Lung (tissue), 12 donors: ENCODE measurements around the gene ZNF827. TPM values are rescaled to one million over a fixed set of nuclear protein-coding genes. Genes with fewer than 3 reads are reported as not detected.
A peak's percentile ranks its signal among the peaks of the same experiment; 100 is the strongest.

Source experiments
- ATAC-seq: fragments of 200-7000 bp; cut with Tn5 transposase; one replicate; pipeline ENCODE4 v1.9.1; 2020; ENCODE audit warnings: moderate number of reproducible peaks; ENCODE audit not compliant: insufficient read depth, low FRiP score
- DNase-seq, 3 donors: peaks; one replicate each; pipeline ENCODE4 v3.0.0-alpha.2; 2013 to 2017
- H3K27ac ChIP-seq, 2 donors: one replicate each; pipeline ENCODE4 v1.5.1; 2013; ENCODE audit warnings: mild to moderate bottlenecking in 2 of 2, moderate library complexity in 2 of 2, control low read depth in 1 of 2, inconsistent platforms in 1 of 2, low read depth in 1 of 2, low read length in 1 of 2
- H3K27me3 ChIP-seq, 3 donors: one replicate each; pipeline ENCODE4 v1.5.1; 2013; ENCODE audit warnings: low read length in 2 of 3; ENCODE audit not compliant: control insufficient read depth in 3 of 3, insufficient read depth in 3 of 3
- H3K36me3 ChIP-seq, 4 donors: one replicate each; pipeline ENCODE4 v1.5.1; 2013; ENCODE audit warnings: low read length in 4 of 4, mild to moderate bottlenecking in 1 of 4, moderate library complexity in 1 of 4; ENCODE audit not compliant: control insufficient read depth in 4 of 4, insufficient read depth in 4 of 4
- H3K4me1 ChIP-seq, 5 donors: one replicate each; pipeline ENCODE4 v1.5.1; 2013; ENCODE audit warnings: low read length in 5 of 5, mild to moderate bottlenecking in 2 of 5, moderate library complexity in 1 of 5; ENCODE audit not compliant: control insufficient read depth in 5 of 5, insufficient read depth in 5 of 5
- H3K4me3 ChIP-seq: one replicate; pipeline ENCODE4 v1.5.1; 2013; ENCODE audit warnings: mild to moderate bottlenecking, control low read depth, moderate library complexity
- H3K9ac ChIP-seq, 2 donors: one replicate each; pipeline ENCODE4 v1.5.1; 2013; ENCODE audit warnings: low read length in 2 of 2, control low read depth in 1 of 2; ENCODE audit not compliant: insufficient read depth in 1 of 2
- H3K9me3 ChIP-seq, 4 donors: one replicate each; pipeline ENCODE4 v1.5.1; 2013; ENCODE audit warnings: low read length in 3 of 4, mild to moderate bottlenecking in 1 of 4, moderate library complexity in 1 of 4; ENCODE audit not compliant: control insufficient read depth in 4 of 4, insufficient read depth in 3 of 4
- CTCF ChIP-seq: IDR thresholded peaks from 2 replicates; pipeline ENCODE4 v1.5.1; 2012; ENCODE audit warnings: mild to moderate bottlenecking; ENCODE audit errors: control extremely low read depth, extremely low read depth
- whole genome bisulfite sequencing, 2 donors: extraction: QIAGEN DNeasy Blood & Tissue Kit; methylation state at CpG; one replicate each; pipeline ENCODE4 v1.1.7; 2013; 5-methylcytosine and 5-hydroxymethylcytosine counted together
- polyA plus RNA-seq, 2 donors: library from polyadenylated mRNA; stranded (reverse); fragments of 200-250 nt; gene quantifications; one replicate each; pipeline ENCODE4 v1.2.1, GENCODE V29; 2013
- total RNA-seq, 2 donors: library from RNA; depleted of rRNA in 1 of 2; stranded (reverse); fragments of >200 nt in 1 of 2; gene quantifications; one replicate each; pipeline ENCODE4 v1.2.1, GENCODE V29; 2014 to 2021
- donor health status: control.
- donor health status: control.
- donor health status: Bipolar disorder and iron deficiency.
- donor health status: healthy.
- donor health status: DM: yes; HTN: yes; CAD: no.

The ZNF827 gene
- total and polyA plus RNA-seq, 4 donors, result 2.7 to 27.4 (median 8.2) TPM

- TF ChIP-seq CTCF, result no peak
- ATAC-seq (no peak), DNase-seq (no peak)
- Histone ChIP-seq H3K4me3 (no peak overlapping the region), H3K9me3 (no peaks in the 10 kb centered on the region), H3K4me1 (peaks cover 0 to 7% (median 0%) of the 10 kb centered on the region in 5 donors), H3K27me3 (no peaks in the 10 kb centered on the region), H3K9ac (no peak overlapping the region), H3K27ac (no peak overlapping the region), H3K36me3 (no peaks in the 10 kb centered on the region)
- WGBS, 2 donors, result 64 to 79% methylated on average over 3 of the region's 3 CpGs
Observed at GRCh38 chr4:145979160-145979559, 40.5 kb upstream of the ZNF827 start.

- TF ChIP-seq CTCF, result no peak
- peaks cover 0 to 7% (median 0%) of the 10 kb centered on the region in 5 donors for H3K4me1 ChIP-seq
- no peak overlapping the region for H3K4me3 ChIP-seq
- H3K36me3 ChIP-seq, result no peaks in the 10 kb centered on the region
- H3K27ac ChIP-seq, result no peak overlapping the region
- H3K9me3 ChIP-seq, result no peaks in the 10 kb centered on the region
- H3K27me3 ChIP-seq, result no peaks in the 10 kb centered on the region
- DNase-seq, result no peak
- H3K9ac ChIP-seq, result no peak overlapping the region
- WGBS, 2 donors, result 90 to 93% methylated on average over 4 of the region's 4 CpGs
- no peak for ATAC-seq
Observed at GRCh38 chr4:145976680-145977079, 38.1 kb upstream of the ZNF827 start.

GRCh38 chr4:145960012-145960411, 21.4 kb upstream of the ZNF827 start:
- Histone ChIP-seq H3K4me3 (no peak overlapping the region), H3K9ac (no peak overlapping the region), H3K27ac (no peak overlapping the region), H3K27me3 (no peaks in the 10 kb centered on the region), H3K9me3 (peaks cover 0 to 3% (median 0%) of the 10 kb centered on the region in 4 donors), H3K36me3 (no peaks in the 10 kb centered on the region), H3K4me1 (no peaks in the 10 kb centered on the region)
- 87 to 93% methylated on average over 2 of the region's 2 CpGs for WGBS, 2 donors
- no peak for ATAC-seq
- no peak for TF ChIP-seq CTCF
- DNase-seq, result no peak

GRCh38 chr4:145957302-145957701, 18.7 kb upstream of the ZNF827 start:
- peak in 1 of 3 donors; percentile 1 for DNase-seq

More at GRCh38 chr4:145957302-145957701, 18.7 kb upstream of the ZNF827 start:
- H3K27ac ChIP-seq, result no peak overlapping the region
- ATAC-seq, result no peak
- no peaks in the 10 kb centered on the region for H3K27me3 ChIP-seq
- H3K4me1 ChIP-seq, result no peaks in the 10 kb centered on the region
- H3K9ac ChIP-seq, result no peak overlapping the region
- H3K9me3 ChIP-seq, result no peaks in the 10 kb centered on the region
- no peaks in the 10 kb centered on the region for H3K36me3 ChIP-seq
- 32 to 60% methylated on average over 1 of the region's 1 CpG for WGBS, 2 donors
- no peak overlapping the region for H3K4me3 ChIP-seq
- TF ChIP-seq CTCF, result no peak
